ENCODE data around the gene CARS2.
A peak's percentile ranks its signal among the peaks of the same experiment; 100 is the strongest.
"Not testable (repeated sequence)": the region's sequence is repeated elsewhere in the genome, so short reads cannot be mapped to it uniquely, and the experiment has no call there.

Gene CARS2

DNA sequence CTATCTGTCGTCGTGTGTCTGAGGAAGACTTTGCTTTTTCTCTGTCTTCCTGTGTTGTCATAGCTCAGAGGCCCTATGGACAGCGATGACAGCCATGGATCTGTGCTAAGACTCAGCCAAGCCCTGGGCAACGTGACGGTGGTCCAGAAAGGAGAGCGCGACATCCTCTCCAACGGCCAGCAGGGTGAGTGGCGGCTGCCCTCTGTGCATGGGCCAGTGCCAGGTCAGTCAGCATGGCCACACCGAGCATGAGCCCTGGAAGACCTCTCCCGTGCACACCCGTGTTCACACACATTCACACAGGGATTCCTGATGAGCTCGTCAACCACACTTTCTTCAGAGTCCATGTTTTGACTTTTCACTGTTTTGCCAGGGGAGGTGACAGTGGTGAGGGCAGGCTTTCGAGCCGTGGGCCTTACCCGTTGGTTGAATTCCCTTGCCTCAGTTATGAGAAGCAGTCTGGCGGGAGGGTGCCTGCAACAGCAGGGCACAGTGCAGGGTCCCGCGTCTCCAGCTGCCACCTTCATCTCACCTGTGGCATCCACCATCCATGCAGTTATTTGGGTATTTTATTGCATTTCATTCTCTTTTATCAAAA lies 70.4 kb downstream of the CARS2 start:
- DNase-seq, result no peak

DNA sequence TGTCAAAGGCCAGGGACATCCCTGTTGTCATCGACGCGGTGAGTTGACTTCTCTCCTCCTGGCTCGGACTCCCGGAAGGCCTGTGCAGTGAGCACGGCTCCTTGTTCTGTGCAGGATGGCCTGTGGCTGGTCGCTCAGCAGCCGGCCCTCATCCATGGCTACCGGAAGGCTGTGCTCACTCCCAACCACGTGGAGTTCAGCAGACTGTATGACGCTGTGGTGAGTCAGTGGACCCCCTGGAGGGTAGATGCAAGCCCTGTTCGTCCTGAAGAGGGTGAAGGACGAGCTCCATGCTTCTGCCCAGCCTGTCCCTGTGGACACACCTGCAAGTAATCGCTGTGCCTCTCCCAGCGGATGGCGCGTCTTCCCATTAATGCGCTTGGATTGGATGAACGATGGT lies 71.4 kb downstream of the CARS2 start:
- no peak for DNase-seq

DNA sequence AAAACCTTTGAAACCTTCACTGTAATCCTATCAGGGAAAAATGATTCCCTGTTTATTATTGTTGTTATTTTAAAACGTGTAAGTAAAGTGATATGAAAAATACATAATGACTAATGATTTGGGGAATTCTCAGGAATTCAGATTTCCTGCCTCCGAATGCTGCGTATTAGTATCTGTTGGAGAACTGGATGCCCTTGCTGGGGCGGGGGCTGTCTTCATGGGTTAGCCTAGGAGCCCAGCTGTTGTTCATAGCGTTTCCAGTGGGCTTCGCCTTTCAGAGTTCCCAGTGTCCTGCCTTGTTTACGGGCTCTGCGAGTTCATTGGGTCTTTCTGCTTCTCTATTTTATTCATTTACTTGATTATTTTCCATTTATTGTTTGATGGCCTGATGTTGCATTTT lies 72.1 kb downstream of the CARS2 start:
- no peak for DNase-seq

DNA sequence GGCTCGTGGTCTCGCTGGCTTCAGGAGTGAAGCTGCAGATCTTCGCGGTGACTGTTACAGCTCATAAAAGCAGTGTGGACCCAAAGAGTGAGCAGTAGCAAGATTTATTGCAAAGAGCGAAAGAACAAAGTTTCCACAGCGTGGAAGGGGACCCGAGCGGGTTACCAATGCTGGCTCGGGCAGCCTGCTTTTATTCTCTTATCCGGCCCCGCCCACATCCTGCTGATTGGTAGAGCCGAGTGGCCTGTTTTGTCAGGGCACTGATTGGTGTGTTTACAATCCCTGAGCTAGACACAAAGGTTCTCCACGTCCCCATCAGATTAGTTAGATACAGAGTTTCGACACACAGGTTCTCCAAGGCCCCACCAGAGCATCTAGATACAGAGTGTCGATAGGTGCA lies 73.7 kb downstream of the CARS2 start:
- not testable (repeated sequence) for DNase-seq

DNA sequence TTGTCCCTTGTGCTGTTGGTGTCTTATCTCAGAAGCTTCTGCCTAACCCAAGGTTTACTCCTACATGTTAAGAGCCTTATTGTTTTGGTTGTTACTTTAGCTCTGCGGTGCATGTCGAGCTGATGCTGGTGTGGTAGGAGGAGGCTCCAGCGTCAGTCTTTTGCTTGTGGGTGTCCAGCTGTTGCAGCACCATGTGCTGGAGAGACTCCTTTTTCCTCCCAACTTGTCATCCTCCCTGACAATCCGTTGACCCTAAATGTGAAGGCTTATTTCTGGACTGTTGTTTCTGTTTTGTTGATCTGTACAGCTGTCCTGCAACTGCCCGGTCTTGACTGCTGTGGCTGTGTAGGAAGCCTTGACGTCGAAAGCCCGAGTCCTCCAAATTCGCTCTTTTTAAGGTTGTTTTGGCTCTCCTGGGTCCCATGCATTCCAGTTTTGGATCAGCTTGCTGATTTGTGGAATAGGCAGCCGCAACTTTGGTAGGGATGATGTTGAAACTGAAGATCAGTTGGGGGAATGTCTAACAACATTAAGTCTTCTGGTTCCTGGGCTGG lies 75.3 kb downstream of the CARS2 start:
- DNase-seq, result no peak

DNA sequence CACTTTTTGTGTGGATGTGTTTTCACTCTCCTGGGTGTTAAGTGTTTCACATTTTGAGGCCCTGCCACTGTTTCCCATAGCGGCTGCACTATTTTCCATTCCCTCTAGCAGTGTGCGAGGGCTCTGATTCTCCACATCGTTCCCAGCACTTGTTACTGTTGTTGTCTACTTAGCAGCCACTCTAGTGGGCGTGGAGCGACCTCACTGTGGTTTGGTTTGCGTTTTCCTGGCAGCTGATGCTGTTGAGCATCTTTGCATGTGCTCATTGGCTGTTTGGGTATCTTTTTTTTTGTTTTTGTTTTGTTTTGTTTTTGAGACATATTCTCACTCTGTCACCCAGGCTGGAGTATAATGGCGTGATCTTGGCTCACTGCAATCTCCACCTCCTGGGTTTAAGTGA lies 76.2 kb downstream of the CARS2 start:
- DNase-seq, result no peak

DNA sequence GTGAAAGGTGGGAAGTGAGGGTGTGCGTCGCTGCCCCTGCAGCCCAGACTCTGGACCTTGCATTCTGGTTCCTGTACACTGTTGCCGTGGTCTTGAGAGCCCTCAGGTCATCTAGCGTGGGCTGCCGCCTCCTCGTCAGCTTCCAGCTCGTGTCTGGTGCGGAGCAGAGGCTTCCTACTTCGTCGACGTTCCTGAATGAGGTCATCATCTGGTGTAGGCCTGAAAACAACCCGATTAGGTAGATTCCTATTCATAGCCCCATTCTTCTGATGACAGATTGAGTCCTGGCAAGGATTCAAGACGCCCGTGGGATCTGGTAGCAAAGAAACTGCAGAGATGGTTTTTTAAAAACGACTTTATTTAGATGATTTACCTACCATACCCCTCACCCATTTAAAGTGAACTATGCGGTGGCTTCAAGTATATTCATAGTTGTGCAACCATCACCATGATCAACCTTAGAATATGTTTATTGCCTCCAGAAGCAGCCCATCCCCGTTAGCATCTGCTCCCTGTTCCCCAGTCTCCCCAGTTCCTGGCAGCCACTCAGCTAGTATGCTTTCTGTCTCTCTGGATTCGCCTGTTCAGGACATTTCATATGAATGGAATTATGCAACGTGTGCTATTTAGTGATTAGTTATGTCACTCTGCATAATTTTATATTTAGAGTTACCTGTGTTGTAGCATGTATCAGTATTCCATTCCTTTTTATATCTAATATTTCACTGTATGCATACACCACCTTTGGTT lies 76.8 kb downstream of the CARS2 start:
- no peak for DNase-seq

DNA sequence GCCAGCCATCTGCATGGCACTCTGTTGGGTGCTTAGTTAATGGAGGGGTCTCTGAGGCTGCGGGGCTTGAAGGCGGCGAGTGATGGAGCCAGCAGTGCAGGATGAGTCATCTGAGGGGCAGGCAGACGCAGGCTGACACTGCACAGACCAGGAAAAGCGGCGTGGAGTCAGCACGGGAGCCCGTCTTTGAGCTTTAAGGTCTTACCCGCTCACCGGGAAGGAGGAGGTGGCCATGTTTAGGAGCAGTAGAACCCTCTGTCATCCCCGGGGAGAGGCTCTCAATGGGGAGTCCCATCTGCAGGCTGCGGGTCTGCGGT lies 77.5 kb downstream of the CARS2 start:
- no peak for DNase-seq

DNA sequence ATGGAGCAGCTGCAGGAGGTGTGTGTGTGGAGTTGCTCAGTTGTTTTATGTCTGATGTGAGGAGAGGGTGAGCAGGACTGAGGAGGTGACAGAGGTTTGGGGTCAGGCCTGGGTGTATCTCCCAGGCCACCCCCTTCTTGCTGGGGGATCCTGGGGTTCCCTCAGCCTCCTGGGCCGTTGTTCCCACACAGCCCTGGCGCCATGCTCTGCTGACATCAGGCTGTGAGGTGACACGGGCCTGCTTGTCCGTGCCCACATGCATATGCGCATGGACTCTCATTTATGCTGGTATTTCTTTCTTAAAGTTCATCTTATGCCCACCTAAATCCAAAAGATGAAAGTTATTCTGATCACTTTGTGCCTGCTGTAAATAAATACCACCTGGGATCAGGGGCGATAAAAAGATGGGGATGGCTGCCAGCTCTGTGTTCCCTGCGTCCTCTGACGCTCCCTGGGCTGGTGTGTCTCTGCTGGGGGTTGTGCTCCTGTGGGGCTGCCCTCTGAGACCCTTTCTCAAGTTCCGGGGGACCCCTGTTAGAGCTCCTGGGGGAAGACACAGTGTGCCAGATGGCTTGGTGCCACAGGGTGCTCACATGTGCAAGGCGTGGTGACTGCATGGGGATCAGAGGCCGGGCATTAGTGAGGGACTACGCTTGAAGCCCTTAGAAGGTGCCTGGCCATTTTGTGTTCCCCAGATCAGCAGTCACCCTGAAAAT lies 78.0 kb downstream of the CARS2 start:
- no peak for DNase-seq

DNA sequence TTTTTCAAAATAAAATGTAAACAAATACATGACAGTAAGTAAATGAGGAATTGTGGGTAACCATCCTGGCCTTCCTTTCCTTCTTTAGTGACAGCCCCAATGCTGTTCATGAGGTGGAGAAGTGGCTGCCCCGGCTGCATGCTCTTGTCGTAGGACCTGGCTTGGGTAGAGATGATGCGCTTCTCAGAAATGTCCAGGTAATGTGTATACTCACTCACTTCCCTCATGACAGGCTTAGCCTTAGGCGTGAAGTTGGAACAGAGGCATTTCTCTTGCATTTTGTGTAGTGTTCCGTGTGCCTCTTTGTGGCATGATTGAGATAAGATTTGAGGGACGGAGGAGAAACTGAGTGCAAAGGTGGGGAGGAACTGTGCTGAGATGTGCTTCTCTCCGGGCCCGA lies 78.6 kb downstream of the CARS2 start:
- DNase-seq, result no peak

DNA sequence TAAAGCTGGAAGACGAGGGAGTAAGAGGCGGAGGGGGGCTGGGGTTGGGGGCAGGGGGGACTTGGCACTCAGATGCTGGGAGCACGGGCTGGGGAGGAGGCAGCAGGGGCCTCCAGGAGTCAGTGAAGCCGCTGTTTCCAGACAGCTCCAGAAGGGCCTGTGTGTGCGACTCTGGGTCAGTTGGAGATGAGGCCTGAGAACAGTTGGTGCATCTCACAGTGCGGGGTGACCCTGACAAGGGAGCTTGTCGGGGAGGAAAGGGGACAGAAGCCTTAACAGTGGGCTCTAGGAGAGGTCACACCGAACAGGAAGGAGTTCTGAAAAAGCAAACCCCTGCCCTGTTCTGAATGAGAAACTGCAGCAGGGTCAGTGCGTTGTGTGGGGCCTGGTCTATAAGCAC lies 79.4 kb downstream of the CARS2 start:
- no peak for DNase-seq

DNA sequence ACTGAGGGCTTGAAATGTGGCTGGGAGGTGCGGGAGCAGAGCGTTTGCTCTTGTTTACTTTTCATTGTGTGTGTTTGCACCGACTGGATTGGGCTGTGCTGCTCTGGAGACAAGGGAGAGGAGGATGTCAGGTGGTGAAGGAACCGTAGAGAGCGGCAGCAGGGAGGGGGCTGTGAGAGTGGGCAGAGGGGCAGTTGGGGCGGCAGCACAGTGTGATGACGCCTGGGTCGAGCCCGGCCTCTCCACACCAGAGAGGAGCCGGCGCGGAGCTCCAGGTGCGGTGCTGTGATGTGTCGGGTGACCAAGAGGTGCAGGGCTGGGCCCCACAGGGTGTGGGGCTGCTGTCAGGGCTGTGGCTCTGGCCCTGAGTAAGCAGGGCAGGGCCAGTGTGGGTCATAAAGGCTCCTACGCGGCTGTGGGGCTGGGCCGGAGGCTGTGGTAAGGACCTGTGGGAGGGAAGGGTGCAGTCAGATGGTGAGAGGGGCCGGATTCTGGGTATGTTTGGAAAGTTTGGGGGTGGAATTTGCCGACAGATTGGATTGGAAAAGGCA lies 80.1 kb downstream of the CARS2 start:
- no peak for DNase-seq

DNA sequence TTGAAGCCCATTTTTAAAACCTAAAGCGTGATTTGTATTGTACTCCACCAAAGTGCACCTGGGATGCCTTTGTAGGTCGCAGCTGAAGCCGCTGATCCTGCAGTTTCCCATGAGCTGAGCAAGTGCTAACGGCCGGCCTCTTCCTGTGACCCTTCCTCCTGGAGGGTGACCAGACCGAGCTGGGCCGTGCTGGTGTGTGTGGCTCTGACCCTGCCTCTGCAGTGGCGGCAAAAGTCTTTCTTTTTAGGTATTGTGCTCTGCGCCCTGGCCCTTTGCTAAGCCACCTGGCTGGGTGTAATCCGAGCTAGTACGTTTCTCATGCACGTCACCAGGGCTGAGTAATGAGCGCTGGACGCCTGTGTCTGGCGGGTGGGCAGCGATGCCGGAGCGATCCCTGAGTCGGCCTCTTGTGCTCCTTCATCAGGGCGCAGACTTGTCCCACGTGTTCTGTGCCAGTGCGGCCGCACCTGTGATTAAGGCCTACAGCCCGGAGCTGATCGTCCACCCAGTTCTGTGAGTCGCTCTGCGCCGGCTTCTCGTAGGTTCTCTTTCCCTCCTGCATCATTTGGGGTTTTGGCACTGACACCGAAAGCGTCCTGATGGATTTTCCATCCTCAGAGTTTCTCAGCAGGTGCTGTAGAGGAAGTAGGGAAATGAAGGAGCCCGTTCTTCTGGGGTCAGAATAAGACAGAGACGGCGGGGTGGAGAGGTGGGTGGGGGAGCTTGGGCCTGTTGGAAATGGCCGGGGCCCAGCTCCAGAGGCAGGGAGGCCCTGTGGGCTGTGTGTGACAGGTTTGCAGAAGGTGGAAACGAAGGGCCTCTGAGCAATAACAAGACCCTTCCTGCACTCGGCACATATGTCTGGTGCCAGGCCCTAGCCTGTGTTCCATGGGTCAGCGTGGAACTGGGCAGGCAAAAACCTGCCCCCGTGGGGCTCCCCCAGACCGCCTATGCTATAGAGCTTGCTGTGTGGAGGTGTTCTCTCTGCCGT lies 80.9 kb downstream of the CARS2 start:
- DNase-seq, result no peak

DNA sequence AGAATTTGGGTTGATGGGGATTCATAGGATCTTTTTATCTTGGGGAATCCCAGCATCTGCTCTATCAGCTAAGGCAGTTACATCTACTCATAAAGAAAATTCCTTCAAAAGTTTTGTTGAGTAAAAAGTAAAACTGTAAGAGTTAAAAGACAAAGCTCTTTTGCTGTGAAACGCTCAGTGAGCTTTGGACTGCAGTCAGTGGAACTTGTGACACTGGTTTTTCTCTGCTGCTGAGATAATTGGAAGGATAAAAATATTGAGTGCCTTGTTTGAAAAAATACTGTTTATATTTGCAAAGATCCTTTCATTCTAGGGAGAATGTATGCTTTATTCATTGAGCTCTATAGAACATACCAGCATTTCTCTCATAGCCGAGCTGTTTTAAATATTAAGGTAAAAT lies 85.3 kb downstream of the CARS2 start:
- DNase-seq, result no peak

DNA sequence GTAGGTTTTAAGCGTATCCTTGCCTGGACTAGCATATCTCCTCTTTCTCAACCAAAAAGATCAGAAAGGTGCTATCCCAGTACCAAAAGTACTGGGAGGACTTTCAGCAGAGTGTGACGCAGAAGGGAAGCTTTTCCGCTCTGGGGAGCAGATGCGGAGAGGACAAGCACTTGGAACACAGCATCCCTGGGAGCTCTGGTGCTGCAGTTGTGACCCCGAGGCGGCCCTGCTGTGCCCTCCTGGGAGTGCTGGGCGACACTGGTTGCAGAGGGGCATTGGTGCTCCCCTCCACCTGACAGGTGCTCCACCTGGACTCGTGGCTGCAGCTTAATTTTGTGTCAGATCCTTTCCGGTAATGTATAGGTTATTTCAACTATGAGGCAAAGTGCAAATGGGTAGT lies 87.1 kb downstream of the CARS2 start:
- no peak for DNase-seq

DNA sequence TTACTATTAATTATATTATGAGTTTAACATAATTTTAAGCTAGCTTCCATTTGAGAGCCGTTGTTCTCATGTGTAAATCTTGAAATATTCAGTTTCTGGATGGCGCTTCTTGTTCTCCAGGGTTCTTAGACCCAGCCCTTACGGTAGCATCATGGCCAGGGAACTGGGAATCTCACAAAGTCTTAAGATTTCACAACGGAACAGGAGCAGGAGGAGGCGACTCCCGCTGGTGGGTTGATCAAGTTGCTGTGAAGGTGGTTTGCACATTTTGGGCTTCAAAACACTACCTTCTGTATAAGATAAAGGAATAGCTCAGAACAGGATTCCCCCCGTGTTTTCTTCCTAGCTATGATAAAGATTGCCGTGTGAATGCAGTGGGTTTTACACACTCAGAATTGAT lies 87.7 kb downstream of the CARS2 start:
- DNase-seq, result no peak

DNA sequence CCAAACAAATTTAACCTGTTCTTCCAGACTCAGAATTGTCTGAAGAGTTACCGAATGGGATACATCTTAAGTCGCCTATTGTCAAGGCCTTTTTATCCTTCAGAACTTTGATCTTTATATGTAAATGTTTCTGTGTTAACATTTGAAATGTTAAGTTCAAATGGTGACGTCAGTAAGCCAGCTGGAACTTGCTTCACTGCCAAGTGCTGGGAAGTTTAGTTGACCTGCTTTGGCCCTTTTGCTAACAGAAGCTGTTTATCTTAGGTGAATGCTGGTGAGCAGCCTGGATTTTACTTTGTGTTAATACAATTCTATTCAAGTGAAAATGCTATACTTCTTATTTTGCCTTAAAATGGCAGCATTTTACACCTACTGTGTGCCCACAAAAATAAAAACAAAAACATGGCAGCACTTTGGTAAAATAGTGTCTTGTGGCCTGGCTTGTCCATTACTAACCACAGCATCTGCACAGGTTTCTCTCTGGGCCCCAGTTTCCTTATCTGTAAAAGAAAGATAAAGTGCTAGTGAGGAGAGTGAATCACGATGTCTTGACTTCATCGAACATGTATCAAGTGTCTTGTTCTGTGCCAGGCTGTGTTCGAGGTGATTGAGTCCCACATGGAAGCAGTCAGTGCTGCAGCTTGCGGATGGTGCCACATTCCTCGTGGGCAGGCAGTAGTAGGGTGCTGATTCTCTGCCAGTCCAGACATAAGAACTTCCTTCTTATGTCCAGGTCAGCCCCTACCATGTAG lies 88.4 kb downstream of the CARS2 start:
- peak; percentile 69 for DNase-seq

DNA sequence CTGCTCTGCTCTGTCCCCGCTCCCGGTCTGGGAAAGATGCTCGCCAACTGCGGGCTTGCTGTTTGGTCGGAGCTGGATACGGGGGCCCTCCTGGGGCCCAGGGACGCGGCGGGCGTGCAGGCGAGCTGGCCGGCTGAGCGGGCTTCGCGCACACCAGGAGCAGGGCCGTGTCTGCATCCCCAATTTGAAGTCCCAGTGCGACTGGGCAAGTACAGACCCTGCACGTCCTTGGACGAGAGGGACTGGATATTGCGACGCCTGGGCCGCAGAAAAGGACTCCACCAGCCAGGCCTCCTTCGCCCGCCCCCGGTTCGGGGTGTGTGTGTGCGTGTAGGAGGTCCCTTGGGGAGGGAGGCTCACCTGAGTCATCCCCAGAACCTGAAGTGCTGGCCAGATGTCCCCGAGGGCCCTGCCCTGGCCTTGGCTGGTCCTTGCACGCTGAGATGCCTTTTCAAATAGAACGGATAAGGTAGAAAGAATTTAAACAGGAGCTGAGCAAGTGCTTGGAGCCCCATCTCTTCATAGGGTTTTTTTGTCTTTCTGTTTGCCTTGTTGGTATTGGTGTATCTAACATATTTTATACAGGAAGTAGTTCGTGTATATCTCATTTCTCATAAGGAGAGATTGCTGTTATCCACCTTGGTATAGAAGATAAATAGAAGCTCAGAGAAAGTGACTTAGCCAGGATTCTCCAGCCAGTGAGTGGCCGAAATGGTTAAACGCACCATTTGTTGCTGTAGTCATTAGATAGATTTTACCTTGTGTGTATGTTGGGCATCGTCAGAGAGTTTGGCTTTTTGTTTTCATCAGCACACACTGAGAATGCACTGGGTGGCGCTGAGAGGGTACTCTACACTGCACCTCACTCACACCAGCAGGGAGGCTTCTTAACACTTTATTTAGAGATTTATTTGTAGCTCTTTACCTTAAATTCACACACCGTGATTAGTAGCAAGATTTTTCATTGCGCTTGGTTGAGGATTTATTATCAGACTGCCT lies 89.5 kb downstream of the CARS2 start:
- peak; percentile 34 for DNase-seq

DNA sequence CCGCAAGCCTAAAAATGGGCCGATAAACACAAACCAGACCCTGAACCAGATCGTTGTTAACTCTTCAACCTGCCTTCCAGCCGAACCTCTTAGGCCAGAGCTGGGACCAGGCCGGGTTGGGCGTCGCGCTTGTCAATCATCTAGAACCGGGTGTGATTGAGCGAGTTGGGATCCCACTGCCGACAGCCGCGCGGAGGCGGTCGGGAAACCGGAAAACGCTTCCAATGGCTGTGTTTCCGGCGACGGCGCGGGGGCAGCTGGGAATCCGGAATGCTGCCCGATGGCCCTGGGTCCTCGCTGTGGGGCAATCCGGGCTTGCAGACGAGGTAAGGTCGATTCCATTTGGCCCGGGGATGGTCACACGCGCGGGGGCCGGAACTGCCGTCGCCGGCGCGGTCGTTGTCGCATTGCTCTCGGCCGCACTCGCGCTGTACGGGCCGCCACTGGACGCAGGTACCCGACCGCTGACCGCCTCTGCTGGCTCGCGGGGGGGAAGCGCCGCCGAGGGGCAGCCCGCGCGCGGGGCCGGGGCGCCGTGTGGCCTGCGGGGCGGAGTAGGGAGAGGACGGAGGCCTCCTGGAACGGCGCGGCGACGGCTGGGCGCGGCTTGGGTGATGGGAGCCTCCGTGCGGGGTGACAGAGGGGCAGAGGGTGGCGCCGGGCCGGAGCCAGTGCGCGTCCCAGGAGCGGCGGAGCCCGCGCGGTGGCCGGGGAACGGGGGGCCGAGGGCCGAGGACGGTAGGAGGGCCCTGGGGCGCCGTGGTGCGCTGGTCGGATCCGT lies 90.4 kb downstream of the CARS2 start, which contains the start of gene NAXD:
Gene NAXD, plus strand, starts transcription at position 224 of the 781 bp plus-strand sequence. Its CDS starts 57 bp downstream, at position 281.
- DNase-seq, result peak; percentile 96

DNA sequence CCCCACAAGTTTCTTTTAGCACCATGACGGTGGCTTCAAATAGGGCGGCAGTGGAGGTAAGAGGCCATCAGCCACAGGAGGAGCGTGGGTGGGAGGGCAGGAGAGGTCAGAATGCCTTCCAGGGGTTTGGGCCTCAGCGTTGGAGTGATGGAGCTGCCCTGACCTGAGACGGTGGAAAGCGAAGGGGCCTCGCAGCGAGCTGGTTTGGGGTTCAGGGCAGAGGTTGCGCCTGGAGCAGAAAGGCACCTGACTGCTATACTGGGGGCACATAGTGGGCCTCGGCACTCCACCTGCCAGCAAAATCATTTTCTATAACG lies 91.0 kb downstream of the CARS2 start:
- DNase-seq, result no peak

Measured in hematopoietic multipotent progenitor cell treated with erythropoietin and hydrocortisone succinate and interleukin-3 and kit ligand, for 8 days (in vitro differentiated cells).